Measurements from ENCODE around the gene KCNJ1.

The KCNJ1 gene

GRCh38 chr11:128860571-128861361 lies 6.3 kb downstream of the KCNJ1 start:
- no peak for TF ChIP-seq CTCF (IDR thresholded peaks at IDR 0.05; ENCODE audit: low read depth, low read length)
- H3K4me3 ChIP-seq (ENCODE audit: low read depth, low read length), result no peak overlapping the region

DNA sequence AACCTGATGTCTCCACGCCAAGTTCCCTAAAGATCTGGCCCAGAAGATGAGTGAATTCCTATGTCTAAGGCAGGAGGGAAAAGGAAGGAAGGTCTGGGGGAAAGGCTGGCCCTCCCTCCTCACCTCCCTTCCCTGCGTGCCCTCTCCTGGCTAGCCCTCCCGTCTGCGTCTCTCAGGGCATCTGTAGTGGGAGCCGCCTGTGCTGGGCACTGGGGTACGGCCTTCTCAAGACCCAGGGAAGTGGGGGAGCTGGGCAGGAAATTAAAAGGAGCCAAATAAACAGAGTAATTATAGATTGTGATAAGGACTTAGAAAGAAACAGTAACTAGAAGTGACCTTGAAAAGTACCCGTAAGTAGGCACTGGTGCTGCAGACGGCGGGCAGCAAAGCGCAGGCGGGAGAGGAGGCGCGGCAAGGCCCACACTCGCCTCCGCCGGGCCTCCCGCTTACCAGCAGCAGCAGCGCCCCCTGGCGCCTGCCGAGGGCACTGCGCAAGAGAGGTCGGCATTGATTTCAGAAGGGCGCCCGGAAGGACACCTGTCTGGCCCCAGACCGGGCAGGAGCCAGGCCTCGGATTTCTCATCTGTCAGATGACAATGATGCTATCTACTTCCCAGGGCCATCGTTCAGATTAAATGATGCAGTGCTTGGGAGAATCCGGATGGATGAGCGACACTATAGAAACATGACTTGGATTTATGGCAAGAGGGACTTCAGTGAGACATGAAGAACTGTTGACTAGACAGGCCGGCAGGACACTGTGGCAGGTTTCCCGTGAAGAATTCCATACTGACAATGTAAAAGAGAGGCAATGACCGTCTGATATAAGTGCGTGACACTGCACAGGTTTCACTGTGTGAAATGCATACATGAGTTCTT lies 7.3 kb downstream of the KCNJ1 start:
- TF ChIP-seq CTCF (IDR thresholded peaks at IDR 0.05; ENCODE audit: low read depth, low read length), result peak; percentile 77
- H3K4me3 ChIP-seq (ENCODE audit: low read depth, low read length), result no peak overlapping the region

DNA sequence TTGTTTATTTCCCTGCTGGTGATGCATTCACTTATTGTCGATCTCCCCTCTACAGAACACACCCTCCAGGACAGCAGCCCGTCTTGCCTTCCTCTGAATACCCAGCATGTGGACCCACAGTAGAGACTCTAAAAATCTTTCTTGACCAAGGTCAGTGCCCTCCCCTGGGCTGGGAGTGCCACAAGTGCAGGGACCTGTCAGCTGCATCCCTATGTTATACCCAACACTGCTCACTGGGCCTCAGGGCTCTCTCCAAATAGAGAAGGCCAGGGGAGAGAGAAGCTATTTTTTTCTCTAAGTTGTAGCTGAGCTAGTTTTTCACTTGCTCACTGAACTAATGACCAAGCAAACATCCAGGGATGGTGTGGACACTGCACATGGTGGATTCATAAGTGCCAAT lies 9.8 kb downstream of the KCNJ1 start:
- no peak overlapping the region for H3K4me3 ChIP-seq (ENCODE audit: low read depth, low read length)
- no peak for TF ChIP-seq CTCF (IDR thresholded peaks at IDR 0.05; ENCODE audit: low read depth, low read length)

GRCh38 chr11:128856241-128856640 lies 10.9 kb downstream of the KCNJ1 start:
- no peak for TF ChIP-seq CTCF (IDR thresholded peaks at IDR 0.05; ENCODE audit: low read depth, low read length)
- H3K4me3 ChIP-seq (ENCODE audit: low read depth, low read length), result no peak overlapping the region

DNA sequence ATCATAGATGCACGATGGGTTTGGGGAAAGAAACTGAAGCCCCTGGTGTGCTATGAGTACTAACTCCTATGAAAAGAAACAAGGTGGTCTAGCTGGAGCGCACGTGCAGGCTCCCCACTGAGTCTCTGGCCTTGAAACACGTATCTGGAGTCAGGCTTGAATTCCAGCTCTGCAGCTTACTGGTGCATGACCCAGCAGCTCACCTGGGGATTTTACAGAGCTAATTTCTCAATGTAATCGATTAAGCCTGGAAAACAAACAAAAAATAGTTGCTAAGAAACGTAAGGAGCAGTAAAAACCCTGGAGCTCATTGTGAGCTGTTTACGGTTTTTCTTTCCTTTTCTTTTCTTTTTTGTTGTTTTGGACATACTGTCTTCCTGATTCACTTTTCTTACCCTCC lies 12.3 kb downstream of the KCNJ1 start:
- no peak for TF ChIP-seq CTCF (IDR thresholded peaks at IDR 0.05; ENCODE audit: low read depth, low read length)
- no peak overlapping the region for H3K4me3 ChIP-seq (ENCODE audit: low read depth, low read length)

DNA sequence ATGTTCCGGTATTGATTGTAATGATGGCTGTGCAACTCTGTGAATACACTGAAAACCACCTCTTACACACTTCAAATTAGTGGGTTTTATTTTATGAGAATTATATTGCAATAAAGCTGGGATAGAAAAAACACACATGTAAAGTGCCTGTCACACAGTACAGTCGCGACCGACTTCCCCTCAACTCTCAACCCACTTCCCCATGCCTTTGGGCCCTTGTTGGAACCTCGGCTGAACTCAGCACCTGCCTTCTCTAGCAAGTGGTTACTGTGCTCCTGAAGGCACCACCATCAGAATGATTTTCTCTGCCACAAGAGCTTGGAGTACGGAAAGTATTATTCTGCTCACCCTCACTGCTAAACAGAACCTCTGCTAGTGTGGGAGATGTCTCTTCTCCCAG lies 13.5 kb downstream of the KCNJ1 start:
- no peak for TF ChIP-seq CTCF (IDR thresholded peaks at IDR 0.05; ENCODE audit: low read depth, low read length)
- H3K4me3 ChIP-seq (ENCODE audit: low read depth, low read length), result no peak overlapping the region
